DMS153 treated with DMSO at 0.1 percent for 48 hours (cell line): ENCODE results near the gene PTPN14.

Source experiments
- DNase-seq: peaks from one replicate; lab custom pipeline; 2025; ENCODE audit not compliant: unreplicated experiment; lab: John Stamatoyannopoulos, UW

Gene PTPN14

DNA sequence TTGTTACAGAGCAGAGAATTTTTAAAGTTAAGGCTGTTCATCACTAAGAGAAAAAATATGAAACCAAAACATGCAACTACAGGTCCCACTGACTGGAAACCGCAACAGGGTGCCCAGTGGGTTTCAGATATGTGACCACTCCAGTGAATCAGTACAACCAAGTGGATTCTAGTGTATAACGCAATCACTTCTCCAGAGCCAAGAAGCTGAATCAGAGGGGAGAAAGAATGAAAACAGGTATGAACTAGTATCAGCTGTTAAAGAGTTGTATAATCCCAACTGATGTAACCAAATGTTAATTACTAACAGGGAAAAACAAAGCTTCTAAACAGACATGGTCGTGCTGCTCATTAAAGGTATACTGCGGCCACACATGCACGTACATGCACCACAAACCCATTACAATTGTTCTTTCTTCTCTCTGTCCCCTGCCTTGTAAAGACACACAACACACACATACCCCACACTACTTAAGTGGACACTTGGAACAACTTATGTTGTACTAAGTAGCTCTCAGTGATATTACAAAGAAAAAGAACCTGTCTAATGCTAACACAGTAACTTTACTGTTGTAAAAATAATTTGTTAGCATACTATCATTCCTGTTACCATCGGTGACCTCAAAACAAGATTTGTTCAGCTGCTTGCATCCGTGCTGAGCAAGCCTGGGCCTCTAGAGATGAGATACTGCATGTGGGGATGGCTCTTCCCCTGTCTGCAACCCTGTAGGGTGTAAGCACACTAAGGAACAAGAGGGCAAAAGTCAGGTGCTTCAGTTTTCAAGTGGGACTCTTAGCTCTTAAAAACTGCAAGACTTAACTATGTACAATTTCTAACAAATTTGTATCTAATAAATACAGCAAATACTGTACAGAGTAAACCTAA, 74.2 kb downstream of the PTPN14 start:
- DNase-seq, result no peak

DNA sequence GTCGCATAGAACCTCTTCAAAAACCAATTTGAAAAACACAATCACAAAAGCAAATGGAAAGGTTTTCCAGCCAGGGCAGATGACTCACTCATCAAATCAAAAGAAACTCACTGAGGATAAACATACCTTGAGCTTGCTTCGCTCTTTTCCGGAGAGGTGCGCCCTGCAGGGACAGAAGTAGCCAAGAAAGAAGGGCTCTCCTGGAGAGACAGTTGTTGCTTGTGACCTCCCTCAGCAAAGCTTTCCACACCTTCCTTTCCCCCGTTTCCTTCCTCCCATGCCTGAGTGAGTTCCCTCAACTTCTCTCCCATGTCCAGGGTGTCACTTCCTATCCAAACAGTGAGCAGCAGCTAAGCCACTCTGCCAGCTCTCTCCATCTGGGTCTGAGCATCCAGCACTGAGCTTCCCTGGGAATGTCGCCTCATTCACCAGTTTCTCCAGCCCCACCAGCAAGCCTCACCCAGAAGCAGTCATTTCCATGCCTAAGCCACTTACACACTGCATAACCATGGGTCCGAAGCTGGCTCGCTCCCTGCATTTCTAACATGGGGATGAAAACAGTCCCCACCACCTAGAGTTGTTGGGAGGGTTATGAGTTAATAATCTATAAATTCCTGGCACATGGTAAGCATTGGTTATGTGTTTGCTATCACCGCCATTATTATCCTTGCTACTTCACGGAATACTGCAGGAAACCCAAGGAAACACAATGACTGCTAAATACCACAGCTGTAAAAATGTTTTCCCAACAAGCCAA, 75.0 kb downstream of the PTPN14 start:
- DNase-seq, result no peak

DNA sequence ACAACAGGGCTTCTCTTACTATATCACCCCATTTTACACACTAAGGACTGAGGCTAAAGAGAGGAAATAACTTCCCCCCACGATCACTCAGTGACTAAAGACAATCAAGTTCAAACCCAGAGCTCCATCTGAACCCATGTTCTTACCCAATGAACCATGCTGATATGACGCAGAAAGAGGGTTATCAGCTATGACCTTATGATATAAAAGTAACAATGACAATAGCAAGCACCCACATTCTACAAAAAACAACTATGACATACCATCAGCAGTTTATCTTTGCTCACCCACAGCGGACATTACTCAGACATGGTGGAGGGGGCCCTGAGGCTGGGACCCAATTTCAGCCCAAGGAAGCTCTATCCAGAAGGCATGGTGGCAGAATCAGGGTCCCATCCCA, 75.7 kb downstream of the PTPN14 start:
- DNase-seq, result no peak

DNA sequence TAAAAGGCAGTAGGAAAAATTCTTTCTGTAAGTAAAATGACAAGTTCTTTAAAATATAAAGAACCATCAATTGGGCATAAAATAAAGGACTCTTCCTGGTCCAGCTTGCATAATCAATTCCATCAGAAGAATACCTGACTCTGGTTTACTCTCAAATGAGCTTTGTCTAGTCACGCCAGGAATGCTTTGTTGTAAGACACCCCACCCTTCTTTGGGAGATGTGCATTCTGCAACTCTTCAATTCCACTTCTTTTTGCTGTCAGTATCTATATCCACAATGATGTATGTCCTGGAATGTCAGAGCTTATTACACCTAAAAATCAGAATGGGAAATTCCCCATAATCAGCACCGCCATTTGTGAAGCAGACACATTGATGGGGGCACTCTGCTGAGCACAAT, 76.1 kb downstream of the PTPN14 start:
- no peak for DNase-seq

DNA sequence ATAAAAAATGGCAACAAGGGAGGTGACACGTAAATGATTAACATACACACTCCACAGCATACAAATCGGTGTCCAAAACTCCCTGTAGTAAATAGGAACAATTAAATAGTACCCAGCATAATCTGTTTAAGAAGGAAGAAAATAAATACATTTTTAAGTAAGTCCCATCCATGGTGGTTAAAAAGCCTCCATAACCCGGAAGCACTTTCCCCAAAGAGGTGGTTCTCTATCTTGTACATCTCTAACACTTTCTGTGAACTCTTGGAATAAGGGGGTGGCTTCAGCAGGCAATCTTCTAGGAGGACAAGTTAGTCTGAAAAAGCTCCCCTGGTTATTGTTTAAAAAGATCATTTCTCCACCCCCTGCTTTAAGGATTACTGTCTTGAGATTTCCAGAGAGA, 76.9 kb downstream of the PTPN14 start:
- DNase-seq, result no peak

DNA sequence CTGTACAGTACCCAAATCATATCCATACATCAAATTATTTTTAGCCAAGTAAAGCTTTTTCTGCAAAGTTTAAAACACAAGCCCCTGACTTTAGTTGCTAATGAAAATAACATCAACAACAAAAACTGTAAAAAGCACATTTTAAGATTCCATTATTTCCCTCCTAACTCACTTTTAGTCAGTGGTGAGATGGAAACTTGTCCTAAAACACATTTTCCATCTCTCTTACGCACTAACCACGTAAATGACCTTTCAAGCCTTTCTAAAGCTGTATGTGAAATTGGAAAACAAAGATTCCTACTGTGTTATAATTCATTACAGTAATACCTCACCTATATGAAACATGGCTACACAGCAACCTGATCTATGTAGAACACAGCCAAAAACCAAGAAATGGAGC, 77.5 kb downstream of the PTPN14 start:
- no peak for DNase-seq

DNA sequence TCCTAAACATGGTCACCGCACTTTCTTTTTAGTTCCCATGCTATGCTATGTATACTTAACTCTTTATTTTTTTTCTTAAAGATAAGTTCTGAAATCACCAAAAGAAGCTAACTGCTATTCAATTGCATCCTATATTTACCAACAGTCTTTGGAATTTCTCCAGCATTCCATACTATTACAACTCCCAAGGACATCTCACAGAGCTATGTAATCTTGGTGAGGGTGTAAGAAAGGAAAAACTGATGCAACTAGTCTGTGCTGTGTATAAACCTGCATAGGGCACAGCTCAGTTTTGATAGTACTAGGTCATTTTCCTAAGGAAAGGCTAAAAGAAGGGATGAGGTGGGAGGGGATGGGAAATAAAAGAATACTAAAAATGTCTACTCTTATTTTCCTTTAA, 78.0 kb downstream of the PTPN14 start:
- no peak for DNase-seq

DNA sequence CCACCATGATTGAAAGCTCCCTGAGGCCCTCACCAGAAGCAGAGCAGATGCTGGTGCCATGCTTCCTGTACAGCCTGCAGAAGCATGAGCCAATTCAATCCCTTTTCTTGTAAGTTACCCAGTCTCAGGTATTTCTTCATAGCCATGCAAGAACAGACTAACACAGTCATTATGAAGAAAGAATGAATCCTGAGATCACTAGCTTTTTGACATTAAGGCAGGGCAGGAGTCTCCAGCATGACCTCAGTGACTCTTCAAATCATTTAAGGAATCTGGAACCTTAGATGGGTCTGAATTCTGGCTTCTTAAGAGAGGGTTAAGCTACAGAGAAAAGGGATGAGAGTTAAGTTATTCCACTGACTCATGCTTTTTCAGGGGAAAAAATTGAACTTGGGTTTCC, 79.0 kb downstream of the PTPN14 start:
- DNase-seq, result no peak

DNA sequence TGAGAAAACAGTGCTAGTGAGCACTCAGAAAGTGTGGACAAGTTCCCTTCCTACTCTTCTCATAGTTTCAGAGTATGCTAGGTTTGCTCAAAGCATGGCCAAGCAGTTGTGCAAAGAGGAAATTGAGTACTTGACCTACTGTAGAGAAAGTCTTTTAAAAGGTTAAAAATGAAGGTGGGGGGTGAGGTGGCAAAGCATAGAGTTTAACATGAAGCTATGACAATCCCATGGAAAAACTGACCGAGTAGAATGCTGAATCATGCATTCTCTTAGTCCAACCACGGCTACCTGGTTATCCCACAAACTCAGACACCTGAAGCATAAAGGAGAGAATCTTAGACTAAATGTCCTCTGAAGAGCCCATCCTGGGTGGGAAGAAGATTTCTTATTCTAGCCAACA, 79.9 kb downstream of the PTPN14 start:
- DNase-seq, result no peak

DNA sequence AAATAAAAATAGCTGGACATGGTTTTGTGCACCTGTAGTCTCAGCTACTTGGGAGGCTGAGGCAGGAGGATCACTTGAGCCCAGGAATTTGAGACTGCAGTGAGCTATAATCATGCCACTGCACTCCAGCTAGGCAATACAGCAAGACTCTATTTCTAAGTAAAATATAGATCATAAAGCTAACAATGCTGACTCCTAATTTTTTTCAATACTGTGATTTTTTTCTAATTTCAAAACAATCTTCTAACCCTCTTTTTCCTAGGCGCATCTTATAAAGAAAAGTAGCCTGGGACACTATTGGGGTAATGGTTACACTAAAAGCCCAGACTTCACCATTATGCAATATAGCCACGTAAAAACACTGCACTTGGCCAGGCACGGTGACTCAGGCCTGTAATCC, 81.3 kb downstream of the PTPN14 start:
- no peak for DNase-seq

DNA sequence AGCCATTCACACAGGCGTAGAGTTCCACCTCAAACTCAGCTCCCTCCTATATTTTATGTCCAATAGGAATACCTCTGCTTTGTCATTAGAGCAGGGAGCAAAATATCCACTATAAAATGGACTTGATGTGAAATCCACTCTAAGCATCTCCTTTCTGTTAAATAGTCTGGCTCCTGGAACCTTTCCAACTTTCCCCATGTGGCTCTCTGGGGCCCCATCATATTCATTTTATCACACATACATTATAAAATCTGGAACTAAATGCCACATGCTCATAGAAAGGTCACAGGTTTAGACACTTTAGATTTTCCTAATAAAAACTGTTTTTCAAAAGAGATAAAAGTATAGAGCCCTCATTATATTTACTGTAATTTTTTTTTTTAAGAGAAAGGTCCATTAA, 82.1 kb downstream of the PTPN14 start:
- no peak for DNase-seq

DNA sequence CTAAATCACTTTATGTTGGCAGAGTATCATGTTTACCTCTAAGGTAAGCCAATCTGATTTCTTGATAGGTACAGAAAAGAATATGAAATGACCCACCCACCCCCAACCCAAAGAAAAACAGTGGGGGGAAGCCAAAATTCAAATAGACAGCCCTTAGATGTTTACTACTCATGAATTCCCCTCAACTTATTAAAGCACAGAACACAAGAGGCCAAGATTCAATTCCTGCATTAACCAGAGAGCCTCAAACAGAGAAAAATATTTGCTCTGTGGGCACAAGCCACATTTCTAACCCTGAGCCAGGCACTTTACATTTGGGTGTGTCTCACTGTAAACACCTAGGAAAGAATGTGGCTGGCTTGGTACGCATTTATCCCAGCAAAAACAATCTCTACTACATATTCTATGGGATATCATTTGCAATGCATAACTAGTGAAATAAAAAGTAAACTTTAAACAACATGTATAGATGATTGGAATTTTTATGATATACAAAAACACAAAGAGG, 84.3 kb downstream of the PTPN14 start:
- no peak for DNase-seq

DNA sequence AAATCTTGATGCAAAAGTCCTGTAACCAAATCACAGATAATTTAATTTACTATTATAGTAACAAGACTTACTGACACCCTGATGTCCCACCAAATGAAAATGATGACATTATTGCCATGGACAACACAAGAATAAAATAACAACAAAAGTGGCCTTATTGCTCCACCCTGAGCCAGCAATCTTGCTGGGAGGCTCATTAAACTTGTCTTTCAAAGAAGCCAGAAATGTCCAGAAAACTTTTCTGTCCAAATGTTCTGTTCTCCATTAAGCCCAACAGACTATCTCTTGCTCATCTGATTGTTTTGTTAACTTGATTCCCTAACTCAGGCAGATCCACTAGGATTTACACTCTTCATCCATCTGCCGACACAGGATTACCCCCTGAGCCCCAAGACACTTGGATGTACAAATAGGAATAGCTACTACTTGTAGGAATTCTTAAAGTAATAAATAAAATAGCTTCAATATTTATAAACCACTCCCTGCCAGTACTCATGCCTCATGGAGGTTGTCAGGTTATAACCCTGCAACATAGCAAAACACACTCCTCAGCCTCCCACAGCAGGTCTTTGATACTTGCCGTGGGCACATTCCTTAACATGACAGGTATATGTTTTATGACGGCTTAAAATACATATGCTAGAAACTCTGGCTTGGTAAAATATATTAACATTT, 84.9 kb downstream of the PTPN14 start:
- DNase-seq, result no peak

DNA sequence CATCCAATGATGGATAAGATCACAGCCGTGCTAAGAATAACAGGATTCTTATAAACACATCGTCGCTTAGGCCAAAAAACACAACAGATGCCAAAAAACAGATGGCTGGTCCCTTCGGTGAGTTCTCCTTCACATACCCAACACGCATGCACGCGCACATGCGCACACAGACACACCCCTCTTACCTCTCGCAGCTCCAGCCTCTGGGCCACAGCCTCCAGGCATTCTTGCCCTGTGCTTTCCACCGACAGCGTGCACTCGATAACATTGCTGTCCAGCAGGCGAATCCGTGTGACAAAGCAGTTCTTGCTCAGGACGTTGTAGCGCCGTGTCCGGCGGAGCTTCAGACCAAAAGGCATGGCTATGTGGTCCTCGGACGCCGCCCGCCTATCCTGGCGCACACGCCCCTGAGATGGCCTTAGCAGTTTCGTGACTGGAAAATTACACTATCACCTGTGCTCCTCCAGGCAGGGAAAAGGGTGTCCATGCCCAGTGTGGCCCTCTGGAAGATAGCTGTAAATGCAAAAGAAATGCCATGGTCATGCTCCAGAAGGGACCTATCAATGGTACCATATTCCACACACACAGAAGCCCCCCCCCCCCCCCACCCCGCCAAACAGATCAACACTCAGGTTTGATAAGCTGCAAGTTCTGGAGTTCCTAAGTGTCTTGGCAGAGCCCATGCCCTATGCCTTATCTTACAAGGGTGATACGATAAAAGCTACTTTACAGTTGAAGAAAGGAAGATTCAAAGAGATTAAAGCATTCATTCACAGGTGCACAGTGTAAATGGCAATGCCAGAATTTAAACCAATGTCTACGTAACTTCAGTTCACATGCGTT, 86.7 kb downstream of the PTPN14 start:
- no peak for DNase-seq

DNA sequence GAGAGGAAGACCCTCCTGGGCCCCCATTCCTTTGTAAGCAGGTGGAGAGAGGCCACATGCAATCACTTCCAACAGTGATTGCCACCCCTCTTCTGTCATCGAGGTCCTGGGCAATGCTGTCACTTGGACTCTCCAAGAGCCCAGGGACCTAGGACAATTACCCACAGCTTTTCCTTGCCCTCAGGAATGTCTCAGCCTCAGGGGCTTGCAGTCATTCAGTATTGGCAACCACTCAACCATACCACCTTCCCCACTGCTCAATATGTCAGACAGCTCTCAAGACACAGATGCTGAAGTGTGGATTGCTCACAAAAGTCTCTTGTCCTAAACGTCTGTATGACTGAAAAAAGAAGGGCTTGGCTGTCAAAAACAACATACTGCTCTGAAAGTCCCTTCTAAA, 87.8 kb downstream of the PTPN14 start:
- DNase-seq, result no peak

DNA sequence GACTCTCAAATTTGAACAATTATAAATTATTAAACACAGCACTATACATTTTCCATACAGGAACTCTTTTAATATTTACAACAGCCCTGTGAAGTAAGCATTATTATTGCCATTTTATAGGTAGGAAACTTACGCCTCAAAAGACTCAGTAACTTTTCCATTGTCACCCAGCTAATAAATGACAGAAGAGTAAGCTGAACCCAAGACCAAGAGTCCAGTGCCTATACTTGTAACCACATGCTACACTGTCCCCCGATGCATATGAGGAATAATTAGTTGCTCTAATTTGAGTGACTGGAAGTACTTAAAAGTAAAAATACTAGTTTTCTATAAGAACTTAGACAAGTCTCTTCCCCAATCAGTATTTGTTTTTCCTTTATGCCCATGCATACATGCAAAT, 88.5 kb downstream of the PTPN14 start:
- DNase-seq, result no peak

DNA sequence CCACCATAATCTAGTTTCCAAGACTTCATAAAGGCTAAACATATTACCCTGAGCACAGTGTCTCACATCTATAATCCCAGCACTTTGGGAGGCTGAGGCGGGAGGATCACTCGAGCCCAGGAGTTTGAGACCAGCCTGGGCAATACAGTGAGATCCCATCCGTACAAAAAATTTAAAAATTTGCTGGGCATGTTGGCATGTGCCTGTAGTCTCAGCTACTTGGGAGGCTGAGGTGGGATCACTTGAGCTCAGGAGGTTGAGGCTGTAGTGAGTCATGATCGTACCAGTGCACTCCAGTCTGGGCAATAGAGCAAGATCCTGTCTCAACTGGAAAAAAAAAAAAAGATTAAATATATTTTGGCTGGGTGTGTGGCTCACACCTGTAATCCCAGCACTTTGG, 90.1 kb downstream of the PTPN14 start:
- no peak for DNase-seq

DNA sequence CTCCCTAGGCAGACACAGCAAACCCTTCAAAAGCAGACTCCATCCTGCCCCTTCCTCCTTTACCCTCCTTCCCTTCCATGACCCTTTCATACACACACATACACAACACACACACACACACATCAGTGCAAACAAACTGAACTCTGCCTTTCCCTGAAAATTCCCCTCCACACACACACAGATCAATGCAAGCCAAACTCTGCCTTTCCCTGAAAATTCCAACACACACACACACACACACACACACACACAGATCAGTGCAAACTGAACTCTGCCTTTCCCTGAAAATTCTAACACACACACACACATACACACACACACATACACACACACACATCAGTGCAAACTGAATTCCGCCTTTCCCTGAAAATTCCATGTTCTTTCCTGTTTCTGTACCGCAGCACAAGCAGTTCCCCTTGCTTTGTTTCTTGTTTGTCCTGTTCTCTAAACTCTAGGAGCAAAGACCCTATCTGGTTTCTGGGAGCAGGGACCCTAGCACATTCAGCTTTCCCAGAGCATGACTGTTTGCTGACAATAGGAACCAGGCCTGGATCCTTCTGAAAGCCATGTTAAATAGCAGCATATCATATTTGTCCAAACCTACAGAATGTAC, 91.0 kb downstream of the PTPN14 start:
- no peak for DNase-seq

DNA sequence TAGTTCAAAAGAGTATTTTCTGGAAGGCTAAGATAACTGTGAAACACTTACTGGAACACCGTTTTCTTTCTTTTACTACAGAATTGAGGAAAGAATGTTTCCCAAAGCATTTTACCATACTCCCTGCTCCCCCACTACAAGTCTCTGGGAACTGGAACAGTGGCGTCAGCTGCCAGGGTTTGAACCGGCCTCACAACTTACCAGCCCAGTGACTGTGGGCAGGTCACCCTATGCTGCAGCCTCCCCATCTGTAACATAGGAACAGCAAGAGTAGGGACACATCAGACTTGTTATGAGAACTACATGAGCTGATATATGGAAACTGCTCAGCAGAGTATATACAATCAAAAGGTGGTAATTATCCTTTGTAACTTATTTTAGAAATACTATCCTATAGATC, 91.5 kb downstream of the PTPN14 start:
- no peak for DNase-seq

DNA sequence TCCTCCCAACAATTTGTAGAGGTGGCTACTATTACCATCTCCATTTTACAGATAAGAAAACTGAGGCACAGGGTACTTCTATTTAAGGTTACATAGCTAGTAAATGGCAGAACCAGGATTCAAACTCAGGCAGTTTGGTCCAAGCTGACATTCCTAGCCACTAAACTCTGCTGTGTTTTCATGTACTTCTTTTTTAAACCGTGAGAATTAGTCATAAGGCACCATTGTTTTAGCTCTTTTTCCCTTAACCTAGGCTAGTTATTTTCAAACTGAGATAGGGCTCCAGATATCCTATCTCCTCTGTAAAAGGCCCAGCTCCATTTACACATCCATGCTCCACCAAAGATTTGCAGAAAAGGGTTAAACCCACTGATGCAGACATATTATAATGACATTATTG, 92.9 kb downstream of the PTPN14 start:
- no peak for DNase-seq
